SIG-M5 treated with dmso at 0.1 percent for 504 hours (cell line): ENCODE measurements around the gene INTS11.

Source experiments
- DNase-seq: peaks from one replicate; lab custom pipeline; 2025; ENCODE audit not compliant: unreplicated experiment; lab: John Stamatoyannopoulos, UW

Gene INTS11

DNA sequence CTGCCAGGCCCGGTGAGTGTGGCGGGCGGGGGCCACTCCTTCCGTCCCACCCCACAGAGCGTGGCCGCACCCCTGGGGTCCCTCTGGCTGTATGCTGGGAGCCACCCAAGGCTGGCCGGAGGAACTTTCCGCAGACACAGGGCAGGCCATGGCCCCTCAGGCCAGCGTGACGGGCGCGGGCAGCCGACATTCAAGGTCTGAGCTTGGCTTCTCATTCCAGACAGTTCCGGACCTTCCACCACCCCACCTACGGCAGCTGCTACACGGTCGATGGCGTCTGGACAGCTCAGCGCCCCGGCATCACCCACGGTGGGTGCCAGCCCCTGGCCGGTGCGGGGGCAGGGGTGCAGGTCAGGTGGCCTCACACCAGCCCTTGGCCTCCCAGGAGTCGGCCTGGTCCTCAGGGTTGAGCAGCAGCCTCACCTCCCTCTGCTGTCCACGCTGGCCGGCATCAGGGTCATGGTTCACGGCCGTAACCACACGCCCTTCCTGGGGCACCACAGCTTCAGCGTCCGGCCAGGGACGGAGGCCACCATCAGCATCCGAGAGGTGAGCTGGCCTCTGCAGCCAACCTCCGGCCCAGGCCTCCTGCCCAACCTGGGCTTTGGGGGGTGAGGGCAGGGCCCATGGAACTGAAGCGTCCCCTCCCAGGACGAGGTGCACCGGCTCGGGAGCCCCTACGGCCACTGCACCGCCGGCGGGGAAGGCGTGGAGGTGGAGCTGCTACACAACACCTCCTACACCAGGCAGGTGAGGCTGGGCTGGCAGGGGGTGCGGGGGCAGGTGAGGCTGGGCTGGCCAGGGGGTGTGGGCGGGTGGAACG, 37.0 kb downstream of the INTS11 start:
- DNase-seq = no peak

DNA sequence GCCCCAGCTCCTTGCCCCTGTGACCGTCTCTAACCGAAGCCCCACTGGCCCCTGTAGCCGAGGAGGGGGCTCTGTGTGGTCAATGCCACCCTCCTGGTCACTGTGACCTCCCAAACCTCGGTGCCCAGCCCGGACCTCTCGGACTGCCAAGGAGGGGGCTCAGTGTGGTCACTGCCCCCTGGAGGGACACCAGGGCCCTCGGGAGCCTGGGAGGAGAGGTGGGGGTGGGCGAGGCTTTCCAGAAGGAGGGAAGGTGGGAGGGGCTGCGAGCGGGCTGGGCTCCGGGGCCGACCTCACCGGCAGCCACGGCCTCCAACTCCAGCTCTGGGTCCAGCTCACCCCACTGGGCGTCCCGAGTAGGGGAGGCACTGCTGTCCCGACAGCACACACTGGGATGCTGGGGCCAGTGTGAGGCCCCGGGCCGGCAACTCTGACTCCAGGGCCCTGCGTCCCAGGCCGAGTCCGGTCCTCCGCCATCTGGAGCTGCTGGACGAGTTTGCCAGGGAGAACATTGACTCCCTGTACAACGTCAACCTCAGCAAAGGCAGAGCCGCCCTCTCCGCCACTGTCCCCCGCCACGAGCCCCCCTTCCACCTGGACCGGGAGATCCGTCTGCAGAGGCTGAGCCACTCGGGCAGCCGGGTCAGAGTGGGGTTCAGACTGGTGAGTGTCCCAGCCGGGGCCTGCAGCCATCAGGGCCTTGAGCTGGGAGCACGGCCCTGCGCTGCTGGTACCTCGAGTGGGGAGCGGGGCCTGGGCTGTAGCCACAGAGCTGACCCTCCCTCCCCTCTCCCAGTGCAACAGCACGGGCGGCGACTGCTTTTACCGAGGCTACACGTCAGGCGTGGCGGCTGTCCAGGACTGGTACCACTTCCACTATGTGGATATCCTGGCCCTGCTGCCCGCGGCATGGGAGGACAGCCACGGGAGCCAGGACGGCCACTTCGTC, 37.9 kb downstream of the INTS11 start:
- no peak for DNase-seq

DNA sequence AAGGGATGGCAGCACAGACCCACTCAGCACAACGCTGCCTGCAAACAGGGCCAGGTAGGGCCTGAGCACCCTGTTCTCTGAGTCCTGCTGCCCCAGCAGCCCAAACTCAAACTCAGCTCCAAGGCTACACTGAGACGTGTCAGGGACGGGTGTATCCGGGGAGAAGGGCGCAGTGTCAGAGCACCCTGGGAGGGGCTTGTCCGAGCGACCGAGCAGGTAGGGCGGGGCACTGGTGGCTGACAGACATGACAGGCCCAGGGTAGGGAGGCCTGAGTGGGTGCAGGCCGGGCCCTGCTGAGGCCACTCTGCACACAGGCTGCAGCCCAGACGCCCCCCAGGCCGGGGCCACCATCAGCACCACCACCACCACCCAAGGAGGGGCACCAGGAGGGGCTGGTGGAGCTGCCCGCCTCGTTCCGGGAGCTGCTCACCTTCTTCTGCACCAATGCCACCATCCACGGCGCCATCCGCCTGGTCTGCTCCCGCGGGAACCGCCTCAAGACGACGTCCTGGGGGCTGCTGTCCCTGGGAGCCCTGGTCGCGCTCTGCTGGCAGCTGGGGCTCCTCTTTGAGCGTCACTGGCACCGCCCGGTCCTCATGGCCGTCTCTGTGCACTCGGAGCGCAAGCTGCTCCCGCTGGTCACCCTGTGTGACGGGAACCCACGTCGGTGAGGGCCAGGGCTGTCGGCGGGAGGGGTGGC, 38.7 kb downstream of the INTS11 start:
- DNase-seq = no peak

DNA sequence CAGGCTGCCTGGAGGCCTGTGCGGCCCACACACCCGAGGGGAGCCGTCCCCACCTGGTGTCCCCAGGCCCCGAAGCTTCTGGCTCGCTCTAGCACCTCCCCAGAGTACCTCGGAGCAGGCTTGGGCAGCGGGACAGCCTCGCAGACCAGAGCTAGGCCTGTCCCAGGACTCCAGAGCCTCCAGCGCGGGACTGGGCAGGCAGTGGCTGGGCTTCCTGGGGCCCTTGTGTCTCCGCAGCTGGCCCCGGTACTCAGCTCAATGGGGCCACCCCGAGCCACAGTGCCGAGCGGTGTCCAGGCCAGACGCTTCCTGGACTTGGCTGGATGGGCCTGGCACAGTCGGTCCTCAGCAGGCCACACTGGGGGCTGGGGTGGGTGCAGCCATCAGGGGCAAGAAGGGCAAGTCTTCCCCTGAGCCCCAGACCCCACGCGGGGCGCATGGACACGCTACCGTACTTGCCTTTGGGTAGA, 39.3 kb downstream of the INTS11 start:
- no peak for DNase-seq

DNA sequence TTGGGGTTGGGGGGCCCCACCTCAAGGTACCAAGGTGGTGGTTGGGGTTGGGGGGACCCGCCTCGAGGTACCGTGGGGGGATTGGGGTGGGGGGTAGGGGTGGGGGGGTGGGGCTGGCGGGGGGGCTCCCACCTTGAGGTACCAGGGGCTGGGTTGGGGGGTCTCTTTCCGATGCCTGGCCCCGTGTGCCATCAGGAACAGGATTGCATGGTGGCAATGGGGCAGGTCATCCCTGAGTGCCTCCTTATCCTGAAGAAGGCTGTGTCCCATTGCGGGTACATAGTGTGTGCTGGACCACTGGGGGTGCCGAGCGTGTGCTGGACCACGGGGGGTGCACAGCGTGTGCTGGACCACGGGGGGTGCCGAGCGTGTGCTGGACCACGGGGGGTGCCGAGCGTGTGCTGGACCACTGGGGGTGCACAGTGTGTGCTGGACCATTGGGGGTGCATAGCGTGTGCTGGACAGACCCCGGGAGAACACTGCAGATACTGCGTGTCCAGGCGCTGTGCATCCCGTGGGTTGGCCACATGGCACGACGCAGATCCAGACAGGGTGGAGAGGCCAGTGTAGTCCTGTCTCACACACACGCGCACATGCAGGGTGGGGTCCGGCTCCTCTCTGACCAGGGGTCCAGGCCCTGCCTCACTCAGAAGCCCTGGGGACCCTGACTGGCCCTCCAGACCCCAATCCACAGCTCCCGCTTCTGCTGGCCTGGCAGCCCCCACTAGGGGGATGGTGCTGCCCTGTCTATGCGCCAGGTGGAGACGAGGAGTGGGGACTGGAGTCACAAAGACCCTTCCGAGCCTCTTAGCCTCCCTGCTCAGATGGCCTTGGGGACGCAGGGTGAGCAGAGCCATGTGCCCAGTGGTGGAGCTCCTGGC, 40.0 kb downstream of the INTS11 start:
- DNase-seq = no peak

DNA sequence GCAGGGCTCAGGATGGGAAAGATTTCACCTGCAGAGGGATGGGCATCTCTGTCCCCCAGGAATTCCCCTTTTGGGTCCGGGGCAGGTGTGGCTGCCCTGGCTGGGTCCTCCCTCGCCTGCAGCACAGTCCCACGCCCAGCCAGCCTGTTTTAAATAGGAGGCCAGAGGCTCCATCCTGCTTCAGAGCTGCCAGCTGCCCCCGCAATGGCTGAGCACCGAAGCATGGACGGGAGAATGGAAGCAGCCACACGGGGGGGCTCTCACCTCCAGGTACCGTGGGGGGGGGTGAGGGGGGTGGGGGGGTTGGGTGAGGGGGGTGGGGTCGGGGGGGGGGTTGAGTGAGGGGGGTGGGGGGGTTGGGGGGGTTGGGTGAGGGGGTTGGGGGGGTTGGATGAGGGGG, 40.6 kb downstream of the INTS11 start:
- no peak for DNase-seq

DNA sequence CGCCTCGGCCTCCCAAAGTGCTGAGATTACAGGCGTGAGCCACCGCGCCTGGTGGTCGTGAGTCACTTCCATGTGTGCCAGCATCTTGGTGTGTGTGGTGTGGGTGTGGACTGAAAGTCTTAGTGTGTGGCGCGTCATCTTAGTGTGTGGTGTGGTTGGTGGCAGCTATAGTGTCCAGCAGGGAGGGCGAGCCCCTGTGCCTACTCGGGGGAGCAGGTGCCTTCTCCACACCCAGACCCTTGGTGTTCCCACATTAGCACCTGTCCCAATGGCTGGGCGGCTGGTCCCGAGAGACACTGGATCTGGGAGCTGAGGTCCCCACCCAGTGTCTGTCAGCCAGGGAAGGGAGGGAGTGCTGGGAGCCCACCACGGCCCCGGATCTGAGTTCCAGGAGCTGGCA, 41.5 kb downstream of the INTS11 start:
- no peak for DNase-seq

DNA sequence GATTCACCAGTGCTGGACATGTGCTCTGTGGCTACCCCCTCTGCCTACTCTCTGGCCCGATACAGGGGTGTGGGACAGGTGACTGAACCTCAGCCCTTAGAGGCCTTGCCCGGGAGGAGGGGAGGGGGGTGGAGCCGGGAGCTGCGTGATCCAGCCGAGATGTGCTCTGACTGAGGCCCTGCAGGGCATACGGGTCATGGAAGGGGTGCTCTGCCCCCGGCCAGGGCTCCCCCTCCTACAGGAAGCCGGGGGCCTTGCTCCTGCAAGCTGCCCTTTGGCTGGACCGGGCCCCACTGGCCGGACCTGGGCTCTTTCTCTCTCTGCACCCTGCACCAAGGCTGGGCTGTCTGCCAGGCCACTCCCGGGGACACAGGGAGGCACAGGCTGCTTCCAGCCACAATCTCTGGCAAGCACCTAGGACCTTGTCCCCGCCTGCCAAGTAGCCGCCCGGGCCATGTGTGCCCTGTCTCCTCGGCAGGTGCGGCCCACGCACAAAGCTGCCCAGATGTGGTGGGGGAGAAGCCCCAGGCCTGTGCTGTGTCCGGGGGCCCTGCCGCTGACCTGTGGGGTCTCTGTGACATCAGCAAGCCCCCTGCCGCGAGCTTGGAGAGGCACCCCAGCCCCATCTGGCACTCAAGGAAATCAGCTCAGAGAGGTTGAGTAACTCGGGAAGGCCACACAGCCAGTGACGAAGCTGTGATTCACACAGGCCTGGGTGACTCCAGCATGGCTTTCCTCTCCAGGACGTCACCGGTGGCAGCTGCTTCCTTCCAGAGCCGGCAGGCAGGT, 42.7 kb downstream of the INTS11 start:
- no peak for DNase-seq

DNA sequence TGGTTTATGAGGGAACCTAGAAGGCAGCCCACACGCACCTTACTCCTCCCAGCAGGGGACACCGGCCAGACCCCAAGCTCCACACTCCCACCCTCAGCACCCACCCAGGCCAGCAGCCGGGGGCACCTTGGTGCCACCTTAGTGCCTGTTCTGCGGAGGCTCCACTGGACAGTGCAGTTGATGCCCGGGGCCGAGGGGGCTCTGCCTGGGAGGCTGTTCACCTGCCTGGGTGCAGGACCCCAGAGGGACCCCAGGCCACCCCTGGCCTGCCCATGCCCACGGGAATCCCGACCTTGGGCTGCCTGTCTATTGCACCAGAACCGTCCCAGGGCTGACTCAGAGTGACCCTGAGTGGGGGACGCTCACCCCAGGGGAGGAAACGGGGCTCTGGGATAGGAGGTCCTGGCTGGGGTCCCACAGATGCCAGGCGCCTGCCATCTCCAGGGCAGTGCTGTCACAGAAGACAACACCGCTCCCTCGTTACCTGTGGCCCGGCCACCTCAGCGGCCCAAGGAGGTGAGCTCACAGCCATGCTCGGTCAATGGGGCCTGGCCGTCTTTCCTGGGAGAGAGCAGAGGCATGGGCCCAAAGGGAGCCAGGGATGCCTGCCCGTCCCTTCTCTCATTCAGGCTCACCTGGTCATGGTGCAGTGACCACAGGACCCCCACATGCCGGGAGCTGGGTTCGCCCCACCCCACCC, 43.5 kb downstream of the INTS11 start:
- DNase-seq = no peak

DNA sequence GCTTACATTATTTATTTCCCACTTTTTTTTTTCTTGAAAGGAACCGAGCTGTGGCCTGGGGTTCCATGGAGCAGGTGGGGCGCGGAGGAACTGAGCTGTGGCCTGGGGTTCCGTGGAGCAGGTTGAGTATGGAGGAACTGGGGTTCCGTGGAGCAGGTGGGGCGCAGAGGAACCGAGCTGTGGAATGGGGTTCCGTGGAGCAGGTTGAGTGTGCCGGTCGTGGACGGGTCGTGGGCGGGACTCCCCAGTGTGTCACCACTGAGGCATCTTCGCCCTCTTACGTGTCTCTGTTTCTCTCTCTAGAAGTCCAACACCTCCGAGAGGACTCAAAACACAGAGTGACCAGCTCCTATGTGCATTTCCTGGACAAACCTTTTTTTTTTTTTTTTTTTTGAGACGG, 45.4 kb downstream of the INTS11 start:
- no peak for DNase-seq

DNA sequence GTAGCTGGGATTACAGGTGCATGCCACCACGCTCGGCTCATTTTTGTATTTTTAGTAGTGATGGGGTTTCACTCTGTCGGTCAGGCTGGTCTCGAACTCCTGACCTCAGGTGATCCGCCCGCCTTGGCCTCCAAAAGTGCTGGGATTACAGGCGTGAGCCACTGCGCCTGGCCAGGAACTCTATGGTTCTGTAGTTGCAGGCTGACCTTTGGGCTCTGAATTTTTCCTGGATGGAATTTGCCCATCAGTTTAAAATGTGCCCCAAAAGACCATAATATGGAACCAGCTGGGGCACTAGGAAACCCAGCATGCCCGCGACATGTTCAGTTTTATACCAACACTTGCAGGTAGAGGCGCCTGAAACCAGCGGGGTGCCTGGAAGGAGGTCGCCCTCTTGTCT, 45.8 kb downstream of the INTS11 start:
- no peak for DNase-seq

DNA sequence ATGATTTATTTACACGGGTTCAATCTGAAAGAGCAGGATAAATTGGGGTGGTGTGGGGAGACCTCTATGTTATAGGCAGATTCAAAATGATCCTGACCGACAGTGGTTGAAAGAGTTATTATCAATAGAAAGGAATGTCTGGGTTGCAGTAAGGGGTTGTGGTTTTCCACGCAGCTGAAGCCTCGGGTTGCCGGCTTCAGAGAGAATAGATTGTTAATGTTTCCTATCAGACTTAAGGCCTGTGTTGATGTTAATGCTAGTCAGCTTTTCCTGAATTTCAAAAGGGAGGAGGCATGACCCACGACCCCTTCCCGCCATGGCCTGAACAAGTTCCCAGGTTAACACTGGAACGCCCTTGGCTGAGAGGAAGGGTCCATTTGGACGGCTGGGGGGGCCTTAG, 48.6 kb downstream of the INTS11 start:
- DNase-seq = no peak

DNA sequence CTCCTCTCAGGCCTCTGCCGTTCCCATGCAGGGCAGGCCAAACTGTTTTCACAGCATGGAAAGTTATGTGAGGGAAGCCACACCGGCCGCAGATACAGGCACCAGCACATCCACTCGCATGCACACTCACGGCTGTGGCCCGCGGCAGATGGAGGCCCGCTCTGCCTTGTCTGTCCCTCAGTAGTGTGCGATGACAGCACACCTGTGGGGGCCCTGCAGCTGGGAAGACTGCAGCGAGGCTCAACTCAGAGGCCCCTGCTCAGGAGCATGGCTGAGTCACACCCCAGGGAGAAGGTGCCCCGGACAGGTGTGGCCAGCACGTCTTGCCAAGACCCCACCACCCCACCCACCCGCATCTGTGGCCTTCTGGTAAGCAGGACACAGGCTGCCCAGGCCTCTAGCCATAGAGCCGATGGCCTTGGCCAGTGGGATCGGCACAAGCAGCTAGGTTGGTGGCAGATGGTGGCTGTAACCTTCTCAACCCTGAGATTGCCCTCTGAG, 49.5 kb downstream of the INTS11 start:
- DNase-seq = no peak

DNA sequence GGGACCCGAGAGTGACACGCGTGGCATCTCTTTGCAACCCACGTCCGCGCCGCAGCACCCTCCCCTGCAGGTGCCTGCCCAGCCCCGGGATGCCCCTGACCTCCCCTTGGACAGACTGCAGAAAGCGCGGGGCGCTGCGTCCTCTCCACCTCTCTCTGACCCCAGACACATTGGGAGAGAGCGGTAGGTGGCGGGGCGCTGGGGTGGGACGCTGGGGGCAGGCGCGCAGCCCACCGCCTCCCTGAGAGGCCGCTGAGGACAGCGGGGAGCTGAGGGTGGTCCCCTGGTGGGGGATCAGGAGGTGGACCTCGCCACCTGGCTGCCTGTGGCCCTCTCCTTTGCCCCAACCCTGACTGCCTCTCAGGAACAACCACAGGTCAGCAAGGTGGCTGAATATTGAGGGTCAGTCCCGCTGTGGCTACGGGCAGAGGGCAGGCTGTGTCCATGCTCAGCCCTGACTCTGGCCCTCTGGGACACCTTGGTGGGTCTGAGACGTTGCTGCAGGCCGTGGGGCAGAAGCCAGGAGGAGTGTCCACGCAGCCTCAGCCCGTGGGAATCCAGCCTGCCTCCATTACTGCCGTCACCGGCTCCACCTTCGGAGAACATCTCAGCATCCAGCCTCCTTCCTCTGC, 50.0 kb downstream of the INTS11 start:
- no peak for DNase-seq

DNA sequence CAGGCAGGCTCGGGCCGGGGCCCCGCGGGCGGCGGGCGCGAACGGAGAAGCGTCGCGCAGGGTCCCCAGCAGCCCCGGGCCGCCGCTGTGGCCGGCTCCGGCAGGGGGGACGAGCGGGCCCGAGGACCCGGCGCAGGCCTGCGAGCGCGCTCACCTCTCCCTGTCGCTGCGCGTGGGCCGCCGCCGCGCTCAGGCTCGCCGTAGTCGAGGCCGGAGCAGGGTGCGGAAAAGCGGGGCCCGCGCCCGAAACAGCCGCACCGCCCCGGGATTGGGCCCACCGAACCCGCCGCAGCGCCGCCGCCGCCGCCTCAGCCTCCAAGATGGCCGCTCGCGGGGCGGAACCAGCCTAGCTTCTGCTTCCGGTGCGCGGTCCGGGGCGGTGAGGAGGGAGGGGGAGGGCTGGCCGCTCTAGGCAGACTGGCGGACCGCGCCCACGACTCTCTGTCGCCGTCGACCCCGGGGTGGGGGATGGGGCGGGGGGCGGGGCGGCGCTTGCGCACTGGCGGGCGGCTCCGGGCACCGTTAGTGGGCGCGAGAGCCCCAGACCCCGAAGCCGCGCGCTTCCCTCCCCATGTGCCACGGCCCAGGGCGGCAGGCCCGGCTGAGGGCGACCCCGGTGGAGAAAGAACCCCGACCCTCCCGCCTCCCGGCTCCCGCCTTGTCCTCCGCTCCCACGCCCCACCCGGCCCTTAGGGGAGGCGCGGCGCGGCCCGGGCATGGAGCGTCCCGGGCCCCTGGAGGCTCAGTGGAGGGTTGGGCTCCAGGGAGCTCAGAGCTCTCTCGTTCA, 50.8 kb downstream of the INTS11 start, which contains the start of gene UBE2J2:
UBE2J2 (minus strand) TSS at position 343 of the 787 bp plus-strand sequence. CDS start 5,862 bp downstream, outside the sequence.
- DNase-seq = peak; percentile 86

DNA sequence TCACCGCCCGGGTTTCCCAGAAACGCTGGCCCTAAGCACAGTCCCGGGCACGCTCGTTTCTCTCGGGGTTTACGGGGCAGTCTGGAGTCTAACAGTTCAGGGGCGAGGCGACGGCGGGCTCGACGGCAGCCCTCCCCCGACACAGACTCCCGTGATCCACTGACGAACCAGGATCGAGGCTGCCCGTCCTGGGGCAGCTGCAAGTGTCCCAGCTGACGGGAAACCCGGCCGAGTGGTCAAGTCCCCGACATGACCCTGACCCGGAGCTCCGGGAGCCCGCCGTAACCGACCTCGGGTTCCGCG, 51.3 kb downstream of the INTS11 start:
- DNase-seq = no peak

DNA sequence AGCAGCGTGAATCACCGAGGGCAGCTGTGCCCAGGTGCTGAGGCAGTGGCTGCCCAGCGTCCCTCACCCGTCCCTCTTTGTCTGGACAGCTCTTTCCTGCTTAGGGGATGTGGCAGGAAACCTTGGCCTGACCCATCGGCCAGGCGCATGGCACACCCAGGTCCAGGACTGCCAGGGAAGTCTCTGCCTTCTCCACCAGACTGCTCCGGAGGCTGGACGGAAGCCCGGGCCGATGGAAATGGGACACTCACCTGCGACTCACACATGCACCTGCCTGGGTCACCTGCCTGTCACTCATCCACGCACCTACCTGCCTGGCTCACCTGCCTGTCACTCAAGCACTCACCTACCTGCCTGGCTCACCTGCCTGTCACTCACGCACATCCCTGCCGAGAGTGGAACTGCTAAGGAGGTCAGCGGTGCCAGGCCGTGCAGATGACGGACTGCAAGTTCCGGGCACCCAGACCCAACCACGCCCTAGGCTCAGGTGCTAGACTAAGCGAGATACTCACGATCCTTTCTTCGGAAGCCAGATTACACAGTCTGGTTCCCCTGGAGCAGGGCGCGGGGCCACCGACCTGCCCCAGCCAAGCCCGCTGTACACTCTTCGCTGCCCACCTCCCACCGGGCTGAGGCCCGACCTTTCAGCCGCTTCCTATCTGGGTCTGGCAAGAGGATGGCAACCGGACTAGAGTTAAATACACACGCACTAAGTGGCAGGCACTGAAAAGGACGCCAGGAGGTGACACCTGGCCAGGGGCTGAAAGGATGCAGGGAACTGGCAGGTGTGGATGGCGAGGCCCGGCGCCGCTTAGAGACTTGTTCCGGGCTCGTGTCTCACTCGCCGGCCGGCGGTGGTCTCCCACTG, 51.9 kb downstream of the INTS11 start:
- peak; percentile 48 for DNase-seq
